GM12865 (cell line): ENCODE measurements around the gene AQP3.
"Not testable (repeated sequence)": the region's sequence is repeated elsewhere in the genome, so short reads cannot be mapped to it uniquely, and the experiment has no call there.

ENCODE experiments used
- DNase-seq: peaks from one replicate; pipeline ENCODE4 v3.0.0; 2010; ENCODE audit warnings: low read depth
- H3K4me3 ChIP-seq: 2 replicates; pipeline ENCODE4 v1.5.1; 2011; ENCODE audit warnings: mild to moderate bottlenecking, low read depth, low read length, control low read depth
- TF ChIP-seq, protein P1 (sequence below): IDR thresholded peaks from 2 replicates; pipeline ENCODE4 v1.5.1; 2011; ENCODE audit warnings: low read length, control low read depth, low read depth, inconsistent platforms; ENCODE audit not compliant: insufficient read depth; ENCODE audit errors: missing control alignments

The AQP3 gene

DNA sequence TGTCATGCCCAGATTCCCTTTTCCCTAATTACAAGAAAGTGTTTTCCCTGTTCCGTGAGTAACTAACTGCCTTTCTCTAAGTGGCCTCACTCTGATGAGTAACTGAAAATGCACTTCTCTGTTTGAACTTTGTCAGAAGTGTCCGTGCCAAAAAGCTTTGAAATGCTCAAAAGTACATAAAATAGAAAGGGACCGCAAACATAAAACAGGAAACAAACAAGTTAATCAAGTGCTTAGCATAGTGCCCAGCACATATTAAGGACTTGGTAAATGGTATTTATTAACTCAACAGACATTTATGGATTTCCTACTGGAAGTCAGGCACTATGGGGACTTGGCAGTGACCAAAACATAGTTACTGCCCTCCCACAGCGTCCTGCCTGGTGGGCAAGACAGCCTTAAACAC lies 22.3 kb downstream of the AQP3 start:
- TF ChIP-seq, protein P1, sequence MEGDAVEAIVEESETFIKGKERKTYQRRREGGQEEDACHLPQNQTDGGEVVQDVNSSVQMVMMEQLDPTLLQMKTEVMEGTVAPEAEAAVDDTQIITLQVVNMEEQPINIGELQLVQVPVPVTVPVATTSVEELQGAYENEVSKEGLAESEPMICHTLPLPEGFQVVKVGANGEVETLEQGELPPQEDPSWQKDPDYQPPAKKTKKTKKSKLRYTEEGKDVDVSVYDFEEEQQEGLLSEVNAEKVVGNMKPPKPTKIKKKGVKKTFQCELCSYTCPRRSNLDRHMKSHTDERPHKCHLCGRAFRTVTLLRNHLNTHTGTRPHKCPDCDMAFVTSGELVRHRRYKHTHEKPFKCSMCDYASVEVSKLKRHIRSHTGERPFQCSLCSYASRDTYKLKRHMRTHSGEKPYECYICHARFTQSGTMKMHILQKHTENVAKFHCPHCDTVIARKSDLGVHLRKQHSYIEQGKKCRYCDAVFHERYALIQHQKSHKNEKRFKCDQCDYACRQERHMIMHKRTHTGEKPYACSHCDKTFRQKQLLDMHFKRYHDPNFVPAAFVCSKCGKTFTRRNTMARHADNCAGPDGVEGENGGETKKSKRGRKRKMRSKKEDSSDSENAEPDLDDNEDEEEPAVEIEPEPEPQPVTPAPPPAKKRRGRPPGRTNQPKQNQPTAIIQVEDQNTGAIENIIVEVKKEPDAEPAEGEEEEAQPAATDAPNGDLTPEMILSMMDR: no peak
- no peak overlapping the region for H3K4me3 ChIP-seq
- DNase-seq: no peak

DNA sequence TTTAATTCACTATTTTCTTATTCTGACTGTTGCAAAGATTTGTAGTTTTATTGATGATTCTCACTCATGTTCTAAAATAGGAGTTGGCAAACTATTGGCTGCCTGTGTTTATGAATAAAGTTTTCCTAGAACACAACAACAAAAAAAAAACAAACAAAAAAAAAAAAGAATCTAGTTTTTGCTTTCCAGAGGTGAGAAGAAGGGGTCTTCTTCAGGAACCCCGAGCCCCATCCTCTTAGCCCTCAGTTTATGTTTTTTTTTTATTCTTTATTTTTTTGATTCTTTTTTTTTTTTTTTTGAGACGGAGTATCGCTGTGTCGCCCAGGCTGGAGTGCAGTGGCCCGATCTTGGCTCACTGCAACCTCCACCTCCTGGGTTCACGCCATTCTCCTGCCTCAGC lies 22.9 kb downstream of the AQP3 start:
- not testable (repeated sequence) for DNase-seq

DNA sequence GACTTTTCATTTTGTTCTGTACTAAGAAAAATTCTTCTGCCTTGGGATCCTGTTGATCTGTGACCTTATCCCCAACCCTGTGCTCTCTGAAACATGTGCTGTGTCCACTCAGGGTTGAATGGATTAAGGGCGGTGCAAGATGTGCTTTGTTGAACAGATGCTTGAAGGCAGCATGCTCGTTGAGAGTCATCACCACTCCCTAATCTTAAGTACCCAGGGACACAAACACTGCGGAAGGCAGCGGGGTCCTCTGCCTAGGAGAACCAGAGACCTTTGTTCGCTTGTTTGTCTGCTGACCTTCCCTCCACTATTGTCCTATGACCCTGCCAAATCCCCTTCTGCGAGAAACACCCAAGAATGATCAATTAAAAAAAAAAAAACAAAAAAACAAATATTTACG lies 23.4 kb downstream of the AQP3 start:
- not testable (repeated sequence) for H3K4me3 ChIP-seq, DNase-seq

More for the DNA sequence above, 22.9 kb downstream of the AQP3 start:
- H3K4me3 ChIP-seq: not testable (repeated sequence)

DNA sequence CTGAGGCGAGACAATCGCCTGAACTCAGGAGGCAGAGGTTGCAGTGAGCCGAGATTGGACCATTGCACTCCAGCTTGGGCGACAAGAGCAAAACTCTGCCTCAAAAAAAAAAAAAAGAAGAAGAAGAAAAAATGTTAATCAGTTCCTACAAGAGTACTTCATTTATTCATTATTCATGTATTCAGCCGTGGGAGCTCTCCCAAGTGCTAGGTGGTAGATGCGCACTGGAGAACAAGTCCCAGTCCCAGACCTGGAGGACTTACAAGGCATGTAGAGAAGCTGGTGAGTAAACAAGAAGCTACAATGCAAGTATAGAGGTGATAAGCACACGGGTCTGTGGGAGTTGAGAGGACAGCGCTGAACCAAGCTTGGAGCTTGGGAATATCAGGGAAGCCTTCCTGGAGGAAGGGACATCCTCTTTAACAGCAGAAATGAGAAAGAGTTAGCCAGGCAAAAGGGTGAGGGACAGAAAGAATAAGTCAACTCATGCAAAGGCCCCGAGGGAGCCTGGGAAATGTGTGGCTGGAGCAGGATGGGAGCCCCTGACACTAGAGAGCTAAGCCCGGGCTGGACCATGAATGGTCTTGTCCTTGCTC lies 27.6 kb downstream of the AQP3 start:
- TF ChIP-seq, protein P1: no peak
- DNase-seq: no peak
- H3K4me3 ChIP-seq: no peak overlapping the region

DNA sequence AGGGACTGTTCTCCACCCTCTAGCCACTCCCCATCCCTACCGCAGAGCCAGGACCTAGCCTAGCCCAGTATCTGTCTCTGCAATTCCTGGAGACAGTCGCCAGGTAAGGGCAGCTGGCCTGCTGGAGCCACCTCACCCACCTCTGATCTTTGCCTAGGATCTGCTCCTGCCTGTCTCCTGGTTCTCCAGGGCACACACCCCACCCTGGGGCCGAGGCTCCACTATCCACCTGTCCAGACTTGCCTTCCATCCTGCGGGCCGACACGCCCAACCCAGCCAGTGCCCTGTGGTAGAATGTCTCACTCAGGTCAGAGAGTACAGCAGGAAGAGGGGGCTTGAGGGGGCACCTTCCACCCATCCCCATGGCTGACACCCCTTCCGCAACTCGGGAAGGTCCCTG lies 29.3 kb downstream of the AQP3 start:
- H3K4me3 ChIP-seq: no peak overlapping the region
- DNase-seq: no peak
- TF ChIP-seq, protein P1: no peak

DNA sequence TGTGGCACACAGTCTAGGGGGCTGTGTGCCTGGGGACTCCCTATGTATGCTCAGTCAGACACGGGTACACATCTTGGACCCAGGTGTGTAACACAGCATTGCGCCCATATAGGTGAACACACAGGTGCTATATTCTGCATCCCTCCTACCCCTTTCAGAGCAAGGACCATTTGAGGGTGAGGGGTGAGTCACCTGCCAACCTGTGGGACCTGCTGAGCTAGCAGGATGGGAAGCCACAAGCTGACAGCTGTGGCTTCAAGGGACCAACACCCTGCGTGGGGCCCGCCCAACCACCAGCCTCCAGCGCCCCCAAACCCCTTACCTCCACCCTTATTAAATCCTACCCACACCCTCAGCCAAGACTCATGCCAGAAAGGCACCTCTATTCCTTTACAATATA lies 30.4 kb downstream of the AQP3 start:
- TF ChIP-seq, protein P1: no peak
- DNase-seq: no peak
- no peak overlapping the region for H3K4me3 ChIP-seq

DNA sequence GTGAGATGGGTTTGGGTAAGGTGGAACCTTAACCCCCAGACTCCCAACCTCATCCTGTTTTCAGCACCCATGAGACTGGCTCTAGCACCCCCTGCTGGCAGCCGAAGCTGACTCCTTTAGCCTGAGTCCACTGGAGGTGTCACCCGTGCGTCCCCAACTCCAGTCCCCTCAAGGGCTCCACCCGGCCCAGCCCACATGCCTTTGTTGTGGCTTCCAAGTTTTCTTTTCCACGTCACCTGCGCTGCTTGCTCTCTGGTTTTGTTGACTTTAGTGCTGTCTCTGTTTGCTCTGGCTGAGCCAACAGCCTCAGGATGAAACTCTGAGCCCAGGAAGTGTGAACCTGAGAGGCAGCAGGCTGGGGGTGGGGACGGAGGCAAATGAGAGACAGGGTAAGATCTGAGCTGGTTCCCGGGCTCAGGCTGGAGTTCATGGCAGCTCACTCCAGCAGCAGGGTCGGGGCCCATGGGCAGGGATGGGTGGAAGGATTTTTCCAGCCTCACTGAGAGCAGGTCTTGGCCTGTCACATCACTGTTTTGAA lies 31.8 kb downstream of the AQP3 start:
- DNase-seq: peak; percentile 76
- TF ChIP-seq, protein P1: peak; percentile 85
- H3K4me3 ChIP-seq: no peak overlapping the region

DNA sequence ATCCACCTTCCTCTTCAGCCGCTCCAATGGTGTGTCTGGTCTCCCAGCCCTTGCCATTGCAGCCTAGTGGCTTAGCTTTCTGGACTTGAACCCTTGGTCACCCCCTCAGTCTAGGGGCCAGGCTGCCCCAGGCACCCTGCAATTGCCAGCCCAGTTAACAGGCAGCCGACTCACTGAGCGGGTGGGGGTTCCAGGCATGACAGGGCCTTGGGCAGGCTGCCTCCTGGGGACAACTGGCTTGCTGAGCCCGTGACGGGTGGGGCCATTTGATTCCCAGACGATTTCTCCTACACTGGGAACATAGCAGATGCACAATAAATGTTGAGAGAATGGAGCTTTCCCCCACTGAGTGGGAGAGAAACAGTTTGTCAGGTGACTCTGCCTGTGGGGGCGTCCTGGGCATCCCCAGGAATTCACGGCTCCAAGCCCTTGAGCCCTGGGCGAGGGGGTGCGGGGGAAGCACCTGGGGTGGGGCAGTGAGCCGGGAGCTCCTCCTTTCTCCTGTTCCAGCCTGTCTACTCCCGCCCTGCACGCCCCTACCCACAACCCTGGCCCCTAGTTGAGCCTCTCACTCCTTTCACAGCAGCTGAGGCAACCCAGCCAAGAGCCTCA lies 32.4 kb downstream of the AQP3 start:
- H3K4me3 ChIP-seq: no peak overlapping the region
- TF ChIP-seq, protein P1: no peak
- DNase-seq: no peak
